GM10248 (cell line): ENCODE results near the gene ZNF654.

Experiments
- CTCF ChIA-PET: fragments of 300-600 bp; sonication (Branson Sonifier 250); formaldehyde crosslinking; extraction: SDS; loops from one replicate; lab custom pipeline; 2021; ENCODE audit warnings: antibody characterized with exemption; lab: Yijun Ruan, JAX
- POLR2A ChIA-PET: fragments of 350-650 bp; sonication (Branson Sonifier 250); formaldehyde crosslinking; extraction: SDS; loops from one replicate; lab custom pipeline; 2020; ENCODE audit warnings: antibody characterized with exemption; lab: Yijun Ruan, JAX
- DNase-seq: peaks from one replicate; pipeline ENCODE4 v3.0.0; 2012; ENCODE audit errors: extremely low spot score
- TF ChIP-seq, protein P1 (sequence below): IDR thresholded peaks from 2 replicates; pipeline ENCODE4 v1.5.1; 2012; ENCODE audit warnings: mild to moderate bottlenecking, low read depth; ENCODE audit errors: extremely low read depth, missing control alignments, control extremely low read depth

Gene ZNF654

DNA sequence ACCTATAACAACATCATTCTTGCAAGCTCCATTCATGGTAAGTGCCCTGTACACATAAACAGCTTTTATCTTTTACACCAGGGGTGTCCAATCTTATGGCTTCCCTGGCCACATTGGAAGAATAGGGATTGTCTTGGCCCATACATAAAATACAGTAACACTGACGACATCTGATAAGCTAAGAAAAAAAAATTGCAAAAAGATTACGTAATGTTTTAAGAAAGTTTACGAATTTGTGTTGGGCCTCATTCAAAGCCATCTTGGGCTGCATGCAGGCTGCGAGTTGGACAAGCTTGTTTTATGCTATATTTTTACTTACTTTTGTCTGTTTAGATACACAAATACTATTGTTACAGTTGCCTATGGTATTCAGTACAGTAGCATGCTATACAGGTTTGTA is 31.6 kb downstream of the ZNF654 start:
- no peak for DNase-seq
- ChIA-PET CTCF (interaction anchor here (1.0 to 3.4 kb wide), 6 partner anchors 11 to 28 kb away, joined by 3 to 21 read pairs (median 6); no protein-coding TSS in a partner anchor), POLR2A (no interaction called here)
- TF ChIP-seq, protein P1, sequence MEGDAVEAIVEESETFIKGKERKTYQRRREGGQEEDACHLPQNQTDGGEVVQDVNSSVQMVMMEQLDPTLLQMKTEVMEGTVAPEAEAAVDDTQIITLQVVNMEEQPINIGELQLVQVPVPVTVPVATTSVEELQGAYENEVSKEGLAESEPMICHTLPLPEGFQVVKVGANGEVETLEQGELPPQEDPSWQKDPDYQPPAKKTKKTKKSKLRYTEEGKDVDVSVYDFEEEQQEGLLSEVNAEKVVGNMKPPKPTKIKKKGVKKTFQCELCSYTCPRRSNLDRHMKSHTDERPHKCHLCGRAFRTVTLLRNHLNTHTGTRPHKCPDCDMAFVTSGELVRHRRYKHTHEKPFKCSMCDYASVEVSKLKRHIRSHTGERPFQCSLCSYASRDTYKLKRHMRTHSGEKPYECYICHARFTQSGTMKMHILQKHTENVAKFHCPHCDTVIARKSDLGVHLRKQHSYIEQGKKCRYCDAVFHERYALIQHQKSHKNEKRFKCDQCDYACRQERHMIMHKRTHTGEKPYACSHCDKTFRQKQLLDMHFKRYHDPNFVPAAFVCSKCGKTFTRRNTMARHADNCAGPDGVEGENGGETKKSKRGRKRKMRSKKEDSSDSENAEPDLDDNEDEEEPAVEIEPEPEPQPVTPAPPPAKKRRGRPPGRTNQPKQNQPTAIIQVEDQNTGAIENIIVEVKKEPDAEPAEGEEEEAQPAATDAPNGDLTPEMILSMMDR = no peak

DNA sequence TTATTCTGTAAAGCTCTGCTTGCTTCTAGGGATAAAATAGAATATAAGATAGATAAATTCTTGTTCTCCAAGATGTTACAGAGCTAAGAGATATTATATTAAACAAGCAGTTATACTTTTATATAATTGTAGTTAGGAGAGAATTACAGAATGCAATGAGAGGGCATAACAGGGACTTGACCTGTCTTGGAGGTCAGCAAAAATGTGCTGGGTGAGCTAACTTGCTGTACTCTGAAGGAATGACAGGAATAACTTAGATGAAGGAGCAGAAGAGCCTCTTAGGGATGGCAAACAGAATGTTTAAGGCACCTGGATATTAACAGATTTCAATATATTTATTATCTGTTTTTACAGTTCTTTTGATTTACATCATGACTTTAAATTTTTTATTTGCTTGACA is 33.2 kb downstream of the ZNF654 start:
- TF ChIP-seq, protein P1 = no peak
- CTCF ChIA-PET = interaction anchor here (1.1 to 2.1 kb wide), 4 partner anchors 9 to 21 kb away, joined by 3 to 7 read pairs (median 4); no protein-coding TSS in a partner anchor
- no peak for DNase-seq

GRCh38 chr3:88093266-88093665 is 34.2 kb downstream of the ZNF654 start:
- DNase-seq = no peak
- TF ChIP-seq, protein P1 = no peak
- CTCF ChIA-PET = interaction anchor here (1.3 to 2.1 kb wide), 3 partner anchors 8 to 22 kb away, joined by 3 to 7 read pairs (median 4); no protein-coding TSS in a partner anchor
- POLR2A ChIA-PET = no interaction called here

More for the DNA sequence above, 33.2 kb downstream of the ZNF654 start:
- POLR2A ChIA-PET = no interaction called here

DNA sequence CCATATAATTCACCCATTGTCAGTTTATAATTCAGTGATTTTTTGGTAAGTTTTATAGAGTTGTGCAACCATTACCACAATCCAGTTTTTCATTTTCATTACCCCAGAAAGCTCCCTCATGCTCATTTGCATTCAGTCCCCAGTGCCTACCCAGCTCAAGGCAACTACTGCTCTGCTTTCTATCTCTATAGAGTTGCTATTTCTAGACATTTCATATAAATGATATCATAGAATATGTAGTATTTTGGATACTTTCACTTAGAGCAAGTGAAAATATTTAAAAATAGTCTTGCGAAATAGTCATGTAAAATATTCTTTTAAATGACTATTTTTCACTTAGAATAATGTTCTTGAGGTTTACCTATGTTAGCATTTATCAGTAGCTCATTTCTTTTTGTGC is 42.1 kb downstream of the ZNF654 start:
- POLR2A ChIA-PET = no interaction called here
- TF ChIP-seq, protein P1 = no peak
- no peak for DNase-seq
- CTCF ChIA-PET = interaction anchor here (1.5 to 3.5 kb wide), 3 partner anchors 9 to 12 kb away, joined by 4 to 22 read pairs (median 7); no protein-coding TSS in a partner anchor

- no peak for DNase-seq
- POLR2A ChIA-PET = no interaction called here
- CTCF ChIA-PET = interaction anchor here (2.4 kb wide), 1 partner anchor 18 kb away, joined by 12 read pairs; no protein-coding TSS in a partner anchor
- TF ChIP-seq, protein P1 = no peak
Observed at GRCh38 chr3:88105325-88105724, 46.3 kb downstream of the ZNF654 start.

DNA sequence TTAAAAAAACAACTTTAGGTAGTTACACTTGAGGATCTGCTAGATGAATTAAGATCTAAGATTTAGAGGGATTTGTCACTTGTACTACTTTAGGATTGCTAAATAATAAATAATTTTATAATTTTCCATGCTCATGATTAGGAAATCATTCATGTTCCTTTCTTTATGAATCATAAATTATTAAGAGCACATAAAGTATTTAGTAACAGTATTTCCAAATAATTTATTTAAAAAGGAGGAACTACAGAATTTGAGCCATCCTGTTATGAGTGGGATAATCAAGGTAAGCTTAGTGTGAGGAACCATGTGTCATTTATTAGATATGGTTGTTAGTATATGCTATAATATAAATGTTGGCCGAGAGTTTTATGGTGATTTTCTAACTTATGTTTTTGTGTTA is 53.2 kb downstream of the ZNF654 start:
- TF ChIP-seq, protein P1 = no peak
- ChIA-PET CTCF (interaction anchor here (1.3 to 3.6 kb wide), 11 partner anchors 11 to 887 kb away, joined by 3 to 49 read pairs (median 7); no protein-coding TSS in a partner anchor), POLR2A (no interaction called here)
- no peak for DNase-seq
